Mesothelial cell of epicardium (in vitro differentiated cells): ENCODE data around the gene FOXP1. TPM values are rescaled to one million over a fixed set of nuclear protein-coding genes. Genes with fewer than 3 reads are reported as not detected.

Experiments used
- DNase-seq, 2 experiments: peaks; one replicate each; pipeline ENCODE4 v3.0.0; 2021; ENCODE audit warnings: low spot score in 2 of 2; ENCODE audit not compliant: unreplicated experiment in 2 of 2
- H3K27ac Mint-ChIP-seq: 2 replicates; pipeline ENCODE4 v1.8.0; 2021; ENCODE audit warnings: mixed read lengths
- H3K27me3 Mint-ChIP-seq: 2 replicates; pipeline ENCODE4 v1.8.0; 2021; ENCODE audit warnings: low read depth, mixed read lengths
- H3K36me3 Mint-ChIP-seq: 2 replicates; pipeline ENCODE4 v1.8.0; 2021; ENCODE audit warnings: mixed read lengths
- H3K4me1 Mint-ChIP-seq: 2 replicates; pipeline ENCODE4 v1.8.0; 2021; ENCODE audit warnings: mixed read lengths
- H3K4me3 Mint-ChIP-seq: 2 replicates; pipeline ENCODE4 v1.8.0; 2021; ENCODE audit warnings: mild to moderate bottlenecking, moderate library complexity, mixed read lengths
- H3K9me3 Mint-ChIP-seq: 2 replicates; pipeline ENCODE4 v1.8.0; 2021; ENCODE audit warnings: mixed read lengths
- CTCF ChIP-seq: fragments of 200-600 bp; sonication (generic); IDR thresholded peaks from one replicate; pipeline ENCODE4 v1.5.0; 2021; ENCODE audit warnings: antibody characterized with exemption; ENCODE audit not compliant: unreplicated experiment
- total RNA-seq: library from RNA; stranded (reverse); gene quantifications from 3 replicates; pipeline ENCODE4 v1.2.1, GENCODE V29; 2021

FOXP1 gene
- total RNA-seq, 1 donor from 2014 or later = 187 TPM

DNA sequence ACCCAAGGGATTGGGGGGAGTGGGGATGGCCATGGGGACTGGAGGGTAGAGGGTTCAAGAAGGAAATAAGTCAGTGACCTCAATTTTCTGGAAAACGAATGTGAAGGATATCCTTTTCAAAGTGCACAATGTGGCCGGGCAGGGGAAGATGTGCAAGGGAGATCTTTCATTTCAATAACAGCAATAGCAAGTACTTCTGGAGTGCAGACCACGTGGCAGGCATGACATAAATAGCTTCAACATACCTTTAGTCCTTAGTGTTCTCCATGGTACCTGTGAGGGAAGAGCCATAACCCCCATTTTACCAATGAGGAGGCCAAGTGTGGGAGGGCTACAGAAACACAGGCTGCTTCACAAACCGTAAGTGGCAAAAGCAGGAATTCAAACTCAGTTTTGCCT, 138.7 kb downstream of the FOXP1 start:
- H3K4me1 Mint-ChIP-seq = peaks cover 49% of the 10 kb centered on the region
- H3K27ac Mint-ChIP-seq = peak overlapping the region; percentile 72
- H3K4me3 Mint-ChIP-seq = no peak overlapping the region
- H3K36me3 Mint-ChIP-seq = no peaks in the 10 kb centered on the region
- H3K9me3 Mint-ChIP-seq = no peaks in the 10 kb centered on the region
- H3K27me3 Mint-ChIP-seq = no peaks in the 10 kb centered on the region
- DNase-seq = no peak
- no peak for TF ChIP-seq CTCF

GRCh38 chr3:71444028-71444860, 139.3 kb downstream of the FOXP1 start:
- no peaks in the 10 kb centered on the region for H3K36me3 Mint-ChIP-seq
- TF ChIP-seq CTCF = no peak
- no peak for DNase-seq
- H3K27ac Mint-ChIP-seq = peak overlapping the region; percentile 72
- no peaks in the 10 kb centered on the region for H3K9me3 Mint-ChIP-seq
- no peaks in the 10 kb centered on the region for H3K27me3 Mint-ChIP-seq
- peaks cover 50% of the 10 kb centered on the region for H3K4me1 Mint-ChIP-seq
- H3K4me3 Mint-ChIP-seq = no peak overlapping the region

DNA sequence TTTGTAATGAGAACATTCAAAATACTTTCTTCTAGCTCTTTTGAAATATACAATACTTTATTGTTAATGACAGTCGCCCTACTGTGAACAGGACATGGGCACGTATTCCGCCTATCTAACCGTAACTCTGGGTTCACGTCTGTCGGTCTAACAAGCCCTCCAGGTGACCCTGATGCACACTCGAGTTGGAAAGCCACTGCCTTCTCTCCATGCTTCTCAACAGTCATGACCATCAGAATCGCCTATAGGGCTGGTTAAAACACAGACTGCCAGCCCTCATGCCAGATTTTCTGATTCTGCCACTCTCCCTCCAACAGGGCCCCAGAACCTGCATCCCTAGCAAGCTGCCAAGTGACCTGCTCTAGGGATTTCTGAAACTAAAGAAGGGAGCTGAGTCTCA, 140.2 kb downstream of the FOXP1 start:
- Mint-ChIP-seq H3K36me3 (no peaks in the 10 kb centered on the region), H3K4me3 (no peak overlapping the region), H3K4me1 (peaks cover 53% of the 10 kb centered on the region), H3K27ac (peak overlapping the region; percentile 67), H3K9me3 (no peaks in the 10 kb centered on the region), H3K27me3 (no peaks in the 10 kb centered on the region)
- no peak for TF ChIP-seq CTCF
- no peak for DNase-seq

DNA sequence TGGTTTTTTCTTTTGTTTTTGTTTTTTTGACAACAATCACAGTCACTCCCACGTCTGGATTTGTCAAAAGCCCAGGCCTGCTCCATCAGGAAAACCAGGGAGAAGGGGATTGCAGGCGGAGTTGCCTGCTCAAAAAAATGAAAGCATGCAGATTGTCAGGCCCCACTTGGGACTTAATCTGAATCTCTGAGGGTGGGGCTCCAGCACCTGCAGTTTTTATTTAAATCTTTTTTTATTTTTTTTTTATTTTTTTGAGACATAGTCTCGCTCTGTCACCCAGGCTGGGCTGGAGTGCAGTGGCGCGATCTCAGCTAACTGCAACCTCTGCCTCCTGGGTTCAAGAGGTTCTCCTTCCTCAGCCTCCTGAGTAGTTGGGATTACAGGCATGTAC, 140.9 kb downstream of the FOXP1 start:
- Mint-ChIP-seq H3K4me1 (peaks cover 52% of the 10 kb centered on the region), H3K27me3 (no peaks in the 10 kb centered on the region), H3K27ac (no peak overlapping the region), H3K4me3 (no peak overlapping the region), H3K36me3 (no peaks in the 10 kb centered on the region), H3K9me3 (no peaks in the 10 kb centered on the region)
- no peak for TF ChIP-seq CTCF
- no peak for DNase-seq

DNA sequence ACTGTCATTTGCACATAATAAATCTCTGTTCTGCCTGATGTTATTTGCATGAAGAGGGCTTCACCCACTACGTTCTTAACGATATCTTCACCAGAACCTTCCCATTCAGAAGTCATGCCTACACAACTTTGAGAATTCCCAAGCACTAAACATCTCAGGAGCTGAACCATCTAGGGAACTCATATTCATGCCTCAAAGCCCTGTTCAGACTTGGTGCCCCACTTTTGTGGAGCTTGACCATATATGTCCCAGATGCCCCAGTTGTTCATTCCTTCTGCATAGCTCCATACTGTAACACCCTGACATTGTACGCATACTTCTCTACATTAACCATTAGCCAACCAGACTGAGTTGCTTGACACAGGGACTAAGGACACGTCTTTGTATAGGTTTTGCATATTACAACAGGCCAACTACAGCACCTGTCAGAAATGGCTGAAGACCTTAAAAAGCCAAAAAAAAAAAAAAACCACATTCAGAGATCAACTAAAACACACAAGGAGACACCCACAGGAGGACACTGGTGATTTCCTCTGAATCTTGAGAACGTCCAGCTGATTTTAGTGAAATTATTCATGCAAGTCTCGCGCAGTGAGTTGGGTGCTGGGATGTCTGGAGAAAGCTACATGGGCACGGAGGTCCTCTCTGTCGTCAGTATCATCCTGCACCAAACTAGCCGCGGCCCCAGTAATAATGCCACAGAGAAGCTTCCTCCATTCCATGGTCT, 141.4 kb downstream of the FOXP1 start:
- Mint-ChIP-seq H3K4me1 (peaks cover 53% of the 10 kb centered on the region), H3K27me3 (no peaks in the 10 kb centered on the region), H3K4me3 (no peak overlapping the region), H3K27ac (peak overlapping the region; percentile 7), H3K36me3 (no peaks in the 10 kb centered on the region), H3K9me3 (no peaks in the 10 kb centered on the region)
- no peak for DNase-seq
- TF ChIP-seq CTCF = no peak
